Thyroid gland (tissue), 4 donors: ENCODE results near the gene SS18L1. TPM values are rescaled to one million over a fixed set of nuclear protein-coding genes. Genes with fewer than 3 reads are reported as not detected.

Experiments used
- DNase-seq, 2 donors: peaks; one replicate each; pipeline ENCODE4 v3.0.0-alpha.2; 2019
- H3K27ac ChIP-seq, 3 donors: fragments of 200-600 bp; sonication (generic); 1 replicate in 2 of 3; 2 replicates in 1 of 3; pipeline ENCODE4 v1.5.1; 2016 to 2019; ENCODE audit warnings: mild to moderate bottlenecking in 1 of 3, moderate library complexity in 1 of 3
- H3K27me3 ChIP-seq: fragments of 200-600 bp; sonication (generic); one replicate; pipeline ENCODE4 v1.5.1; 2019
- H3K36me3 ChIP-seq, 2 donors: fragments of 200-600 bp; sonication (generic); one replicate each; pipeline ENCODE4 v1.5.1; 2016 to 2019
- H3K4me1 ChIP-seq, 2 donors: fragments of 200-600 bp; sonication (generic); one replicate each; pipeline ENCODE4 v1.5.1; 2017 to 2019
- H3K4me3 ChIP-seq, 3 donors: fragments of 200-600 bp; sonication (generic); replicated peaks in 1 of 3; 1 replicate in 2 of 3; 2 replicates in 1 of 3; pipeline ENCODE4 v1.5.1; 2016; ENCODE audit warnings: mild to moderate bottlenecking in 1 of 3
- H3K9me3 ChIP-seq: fragments of 200-600 bp; sonication (generic); one replicate; pipeline ENCODE4 v1.5.1; 2017
- CTCF ChIP-seq, 6 experiments: fragments of 200-600 bp in 3 of 6; fragments of 450-650 bp in 3 of 6; sonication (generic) in 3 of 6; IDR thresholded peaks; one replicate each; pipeline ENCODE4 v1.5.1; 2016 to 2019; ENCODE audit warnings: antibody characterized with exemption in 6 of 6, mild to moderate bottlenecking in 2 of 6, inconsistent platforms in 1 of 6, moderate library complexity in 1 of 6
- POLR2A ChIP-seq, 2 donors: fragments of 450-650 bp; IDR thresholded peaks; one replicate each; pipeline ENCODE4 v1.6.1; 2017; ENCODE audit warnings: antibody characterized with exemption in 2 of 2, mild to moderate bottlenecking in 2 of 2, moderate library complexity in 1 of 2
- WGBS, 2 donors: methylation state at CpG; one replicate each; pipeline ENCODE4 v1.1.5; 2017; 5-methylcytosine and 5-hydroxymethylcytosine counted together
- intact Hi-C: fragments of 100-400 bp; cut with DNase I; formaldehyde crosslinking; loops from one replicate; pipeline ENCODE4 v1.15.1; 2023
- total RNA-seq, 4 donors: library from RNA; depleted of rRNA; stranded (reverse); fragments of >200 nt; gene quantifications; one replicate each; pipeline ENCODE4 v1.2.3, GENCODE V29; 2016

The SS18L1 gene
- total RNA-seq, 4 donors from 2014 or later, result 12.2 to 22.0 (median 15.2) TPM

- Histone ChIP-seq H3K36me3 (peaks cover 9 to 23% of the 10 kb centered on the region in 2 donors), H3K4me1 (peaks cover 0 to 5% of the 10 kb centered on the region in 2 donors), H3K4me3 (no peak overlapping the region), H3K27me3 (no peaks in the 10 kb centered on the region), H3K27ac (no peak overlapping the region), H3K9me3 (no peaks in the 10 kb centered on the region)
- TF ChIP-seq CTCF (IDR thresholded peaks at IDR 0.05) (no peak), POLR2A (IDR thresholded peaks at IDR 0.05) (no peak)
- no peak for DNase-seq
- WGBS, 2 donors, result 92 to 96% methylated on average over 7 to 11 of the region's 12 CpGs
- intact Hi-C loops, result no loop called here
These were observed 14.5 kb downstream of the SS18L1 start for GRCh38 chr20:62158088-62158400.

- H3K27me3 ChIP-seq, result no peaks in the 10 kb centered on the region
- intact Hi-C loops, result no loop called here
- H3K4me3 ChIP-seq, result no peak overlapping the region
- TF ChIP-seq POLR2A (IDR thresholded peaks at IDR 0.05), result no peak
- TF ChIP-seq CTCF (IDR thresholded peaks at IDR 0.05), result no peak
- no peak for DNase-seq
- peaks cover 10 to 26% of the 10 kb centered on the region in 2 donors for H3K36me3 ChIP-seq
- H3K9me3 ChIP-seq, result no peaks in the 10 kb centered on the region
- H3K27ac ChIP-seq, result no peak overlapping the region
- H3K4me1 ChIP-seq, result peaks cover 0 to 5% of the 10 kb centered on the region in 2 donors
- WGBS, 2 donors, result 95 to 97% methylated on average over 17 to 21 of the region's 22 CpGs
These were observed 15.0 kb downstream of the SS18L1 start for GRCh38 chr20:62158541-62158940.

- Histone ChIP-seq H3K27ac (no peak overlapping the region), H3K4me1 (peaks cover 0 to 5% of the 10 kb centered on the region in 2 donors), H3K27me3 (no peaks in the 10 kb centered on the region), H3K4me3 (no peak overlapping the region), H3K9me3 (no peaks in the 10 kb centered on the region), H3K36me3 (peaks cover 15 to 30% of the 10 kb centered on the region in 2 donors)
- 90 to 94% methylated on average over 7 to 11 of the region's 11 CpGs for WGBS, 2 donors
- intact Hi-C loops, result no loop called here
- TF ChIP-seq POLR2A (IDR thresholded peaks at IDR 0.05), result no peak
- no peak for TF ChIP-seq CTCF (IDR thresholded peaks at IDR 0.05)
- DNase-seq, result no peak
These were observed 15.5 kb downstream of the SS18L1 start for GRCh38 chr20:62159052-62159451.

GRCh38 chr20:62159839-62160238, 16.3 kb downstream of the SS18L1 start:
- intact Hi-C loops, result no loop called here
- Histone ChIP-seq H3K9me3 (no peaks in the 10 kb centered on the region), H3K4me1 (peaks cover 0 to 5% of the 10 kb centered on the region in 2 donors), H3K4me3 (no peak overlapping the region), H3K27ac (no peak overlapping the region), H3K36me3 (peaks cover 23 to 35% of the 10 kb centered on the region in 2 donors), H3K27me3 (no peaks in the 10 kb centered on the region)
- DNase-seq, result no peak
- TF ChIP-seq POLR2A (IDR thresholded peaks at IDR 0.05), result no peak
- no peak for TF ChIP-seq CTCF (IDR thresholded peaks at IDR 0.05)
- WGBS, 2 donors, result 90 to 93% methylated on average over 12 to 13 of the region's 14 CpGs

GRCh38 chr20:62160253-62160652, 16.7 kb downstream of the SS18L1 start:
- no peak for TF ChIP-seq CTCF (IDR thresholded peaks at IDR 0.05)
- no peak for TF ChIP-seq POLR2A (IDR thresholded peaks at IDR 0.05)
- Histone ChIP-seq H3K4me1 (peaks cover 0 to 5% of the 10 kb centered on the region in 2 donors), H3K4me3 (no peak overlapping the region), H3K27ac (no peak overlapping the region), H3K27me3 (no peaks in the 10 kb centered on the region), H3K9me3 (no peaks in the 10 kb centered on the region), H3K36me3 (peaks cover 26 to 39% of the 10 kb centered on the region in 2 donors)
- intact Hi-C loops, result no loop called here
- DNase-seq, result no peak
- 88 to 95% methylated on average over 8 to 9 of the region's 9 CpGs for WGBS, 2 donors
